HG03342 (cell line): Measurements from ENCODE around the gene RBPJL.

Source experiments
- ATAC-seq: cut with Tn5 transposase; IDR thresholded peaks from one replicate; pipeline ENCODE4 v1.9.1; 2021; ENCODE audit warnings: mild to moderate bottlenecking, moderate library complexity; ENCODE audit not compliant: unreplicated experiment

The RBPJL gene

GRCh38 chr20:45358282-45359068 is 51.8 kb downstream of the RBPJL start:
- ATAC-seq: no peak

GRCh38 chr20:45359069-45359405 is 52.4 kb downstream of the RBPJL start:
- no peak for ATAC-seq

GRCh38 chr20:45359406-45360148 is 52.9 kb downstream of the RBPJL start:
- no peak for ATAC-seq

- ATAC-seq: no peak
Measured at GRCh38 chr20:45361793-45362192, 55.2 kb downstream of the RBPJL start.

GRCh38 chr20:45362804-45363610 is 56.4 kb downstream of the RBPJL start, which contains the start of gene SYS1:
Gene SYS1, plus strand, starts transcription at chr20:45363156. Its CDS starts 376 bp downstream, at chr20:45363532.
- peak; percentile 72 for ATAC-seq

GRCh38 chr20:45363611-45364492 is 57.2 kb downstream of the RBPJL start:
- ATAC-seq: no peak

GRCh38 chr20:45365444-45365970 is 58.9 kb downstream of the RBPJL start:
- no peak for ATAC-seq

GRCh38 chr20:45366192-45366591 is 59.6 kb downstream of the RBPJL start:
- no peak for ATAC-seq

GRCh38 chr20:45366631-45367030 is 60.0 kb downstream of the RBPJL start:
- ATAC-seq: no peak

- ATAC-seq: no peak
Measured at GRCh38 chr20:45367126-45367525, 60.5 kb downstream of the RBPJL start.
